Measurements from ENCODE around the gene PPP1R11. TPM values are rescaled to one million over a fixed set of nuclear protein-coding genes. Genes with fewer than 3 reads are reported as not detected.

PPP1R11 gene
- total and polyA plus RNA-seq, 9 of the 15 experiments (the other 6 are each of a cell fraction or from before 2014, with no cell fraction given), result 17.8 to 94.8 (median 44.6) TPM

GRCh38 chr6:30093951-30094661, 27.1 kb downstream of the PPP1R11 start:
- BruUV-seq (replicated peaks), result no TSS peak
- no peak for DNase-seq (ENCODE audit: extremely low read depth in 1 of 4, low spot score in 3 of 4)
- FAIRE-seq, result no peak
- POLR2A ChIA-PET, result interaction anchor here (0.5 kb wide), 2 partner anchors 108 to 397 kb away, joined by 3 read pairs; no protein-coding TSS in a partner anchor
- no peaks in the 10 kb centered on the region for H3K9me3 ChIP-seq (replicated peaks; ENCODE audit: control insufficient read depth, insufficient read depth, low read depth, low read length)
- no peak overlapping the region for H3K27ac ChIP-seq (ENCODE audit: extremely low read depth, low read depth, low read length)
- in situ Hi-C loops (cut with MboI) (no loop called here), intact Hi-C loops (cut with micrococcal nuclease) (no loop called here)
- no peaks in the 10 kb centered on the region for H4K20me1 ChIP-seq (replicated peaks; ENCODE audit: control insufficient read depth, insufficient read depth, low read length)
- H3K4me1 ChIP-seq (replicated peaks in 1 of 2; ENCODE audit: control insufficient read depth in 2 of 2, insufficient read depth in 2 of 2, low read length in 2 of 2), result peaks cover 17 to 19% of the 10 kb centered on the region in 2 experiments
- WGBS (ENCODE audit: insufficient coverage, low coverage, missing lambda C conversion rate), result 12% methylated on average over 4 of the region's 5 CpGs
- ATAC-seq, result no peak
- CTCF ChIA-PET (ENCODE audit: low intra/inter-chr PET ratio), result no interaction called here
- H3K4me2 ChIP-seq (ENCODE audit: insufficient read depth, low read length), result no peak overlapping the region
- H3K36me3 ChIP-seq (ENCODE audit: control insufficient read depth, insufficient read depth, low read length), result no peaks in the 10 kb centered on the region
- no peak overlapping the region for H3K4me3 ChIP-seq
- H3K79me2 ChIP-seq (ENCODE audit: control insufficient read depth, insufficient read depth, low read length), result no peaks in the 10 kb centered on the region
- peaks cover 19 to 20% of the 10 kb centered on the region in 2 experiments; a peak in 4 of 5 replicates for H3K27me3 ChIP-seq (ENCODE audit: control insufficient read depth in 2 of 2, insufficient read depth in 2 of 2, low read length in 2 of 2)
- no peak overlapping the region for H3K9ac ChIP-seq (ENCODE audit: insufficient read depth in 1 of 2, low read depth in 2 of 2, low read length in 2 of 2)
- TF ChIP-seq, protein P1, sequence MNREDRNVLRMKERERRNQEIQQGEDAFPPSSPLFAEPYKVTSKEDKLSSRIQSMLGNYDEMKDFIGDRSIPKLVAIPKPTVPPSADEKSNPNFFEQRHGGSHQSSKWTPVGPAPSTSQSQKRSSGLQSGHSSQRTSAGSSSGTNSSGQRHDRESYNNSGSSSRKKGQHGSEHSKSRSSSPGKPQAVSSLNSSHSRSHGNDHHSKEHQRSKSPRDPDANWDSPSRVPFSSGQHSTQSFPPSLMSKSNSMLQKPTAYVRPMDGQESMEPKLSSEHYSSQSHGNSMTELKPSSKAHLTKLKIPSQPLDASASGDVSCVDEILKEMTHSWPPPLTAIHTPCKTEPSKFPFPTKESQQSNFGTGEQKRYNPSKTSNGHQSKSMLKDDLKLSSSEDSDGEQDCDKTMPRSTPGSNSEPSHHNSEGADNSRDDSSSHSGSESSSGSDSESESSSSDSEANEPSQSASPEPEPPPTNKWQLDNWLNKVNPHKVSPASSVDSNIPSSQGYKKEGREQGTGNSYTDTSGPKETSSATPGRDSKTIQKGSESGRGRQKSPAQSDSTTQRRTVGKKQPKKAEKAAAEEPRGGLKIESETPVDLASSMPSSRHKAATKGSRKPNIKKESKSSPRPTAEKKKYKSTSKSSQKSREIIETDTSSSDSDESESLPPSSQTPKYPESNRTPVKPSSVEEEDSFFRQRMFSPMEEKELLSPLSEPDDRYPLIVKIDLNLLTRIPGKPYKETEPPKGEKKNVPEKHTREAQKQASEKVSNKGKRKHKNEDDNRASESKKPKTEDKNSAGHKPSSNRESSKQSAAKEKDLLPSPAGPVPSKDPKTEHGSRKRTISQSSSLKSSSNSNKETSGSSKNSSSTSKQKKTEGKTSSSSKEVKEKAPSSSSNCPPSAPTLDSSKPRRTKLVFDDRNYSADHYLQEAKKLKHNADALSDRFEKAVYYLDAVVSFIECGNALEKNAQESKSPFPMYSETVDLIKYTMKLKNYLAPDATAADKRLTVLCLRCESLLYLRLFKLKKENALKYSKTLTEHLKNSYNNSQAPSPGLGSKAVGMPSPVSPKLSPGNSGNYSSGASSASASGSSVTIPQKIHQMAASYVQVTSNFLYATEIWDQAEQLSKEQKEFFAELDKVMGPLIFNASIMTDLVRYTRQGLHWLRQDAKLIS (CRISPR knock-in tag; IDR thresholded peaks at IDR 0.05), result no peak
- TF ChIP-seq KLF1 (tag; IDR thresholded peaks at IDR 0.05), result no peak
- no peak for TF ChIP-seq SNRNP70 (optimal IDR thresholded peaks at IDR 0.05; ENCODE audit: low read depth, low read length)
- no peak for TF ChIP-seq ZNF76 (CRISPR knock-in tag; IDR thresholded peaks at IDR 0.05; ENCODE audit: borderline replicate concordance)
- TF ChIP-seq PPARD (CRISPR knock-in tag; IDR thresholded peaks at IDR 0.05), result no peak
- TF ChIP-seq GATA2 (CRISPR knock-in tag; IDR thresholded peaks at IDR 0.05), result no peak
- TF ChIP-seq DPF2 (IDR thresholded peaks at IDR 0.05), result no peak
- no peak for TF ChIP-seq CGGBP1 (CRISPR knock-in tag; IDR thresholded peaks at IDR 0.05)
- no peak for TF ChIP-seq U2AF1 (optimal IDR thresholded peaks at IDR 0.05; ENCODE audit: low read depth, low read length)
- TF ChIP-seq CEBPB (tag; IDR thresholded peaks at IDR 0.05), result no peak
- H2AFZ ChIP-seq (ENCODE audit: low read depth, low read length), result no peak overlapping the region
- H3K9me1 ChIP-seq (ENCODE audit: control insufficient read depth, insufficient read depth, low read length), result no peaks in the 10 kb centered on the region
